HepG2 (cell line): ENCODE data around the gene CPVL. TPM values are rescaled to one million over a fixed set of nuclear protein-coding genes. Genes with fewer than 3 reads are reported as not detected.

Experiments
- GABPA ChIP-seq, 2 experiments: IDR thresholded peaks; 2 replicates each; pipeline ENCODE4 v1.6.1; 2011 to 2016; ENCODE audit warnings: low read depth in 2 of 2, low read length in 1 of 2, missing biosample characterization in 1 of 2, missing genetic modification characterization in 1 of 2
- NR2F1 ChIP-seq, 2 experiments: fragments of 450-650 bp in 1 of 2; formaldehyde crosslinking in 1 of 2; IDR thresholded peaks; 2 replicates each; pipeline versions ENCODE4 v1.5.0 to v1.6.1; 2016 to 2020; ENCODE audit warnings: mild to moderate bottlenecking in 1 of 2, missing compliant biosample characterization in 1 of 2, missing genetic modification reagents in 1 of 2, moderate library complexity in 1 of 2
- ONECUT2 ChIP-seq: sonication (generic); formaldehyde crosslinking; IDR thresholded peaks from 2 replicates; pipeline ENCODE4 v1.4.0; 2020; ENCODE audit warnings: missing genetic modification reagents
- RAD21 ChIP-seq: fragments of 450-650 bp; formaldehyde crosslinking; IDR thresholded peaks from 2 replicates; pipeline ENCODE4 v1.5.0; 2020; ENCODE audit warnings: mild to moderate bottlenecking
- TBX3 ChIP-seq: fragments of 450-650 bp; IDR thresholded peaks from 2 replicates; pipeline ENCODE4 v1.6.1; 2017; ENCODE audit warnings: antibody characterized with exemption, mild to moderate bottlenecking, inconsistent platforms, borderline replicate concordance
- YY1 ChIP-seq: IDR thresholded peaks from 2 replicates; pipeline ENCODE4 v1.6.1; 2011; ENCODE audit warnings: low read length, low read depth, moderate library complexity, mild to moderate bottlenecking; ENCODE audit not compliant: insufficient read depth, insufficient replicate concordance
- ZBTB25 ChIP-seq: IDR thresholded peaks from 2 replicates; pipeline ENCODE4 v1.6.1; 2018; ENCODE audit warnings: missing genetic modification reagents
- ZHX1 ChIP-seq: sonication (generic); formaldehyde crosslinking; IDR thresholded peaks from 2 replicates; pipeline ENCODE4 v1.8.1; 2022; ENCODE audit warnings: low read depth, mild to moderate bottlenecking, missing genetic modification reagents
- ZNF317 ChIP-seq: sonication (generic); formaldehyde crosslinking; IDR thresholded peaks from 2 replicates; pipeline ENCODE4 v1.5.0; 2020; ENCODE audit warnings: mild to moderate bottlenecking, missing genetic modification reagents
- ZNF414 ChIP-seq: sonication (generic); formaldehyde crosslinking; IDR thresholded peaks from 2 replicates; pipeline ENCODE4 v1.5.0; 2020; ENCODE audit warnings: missing genetic modification reagents
- ZNF891 ChIP-seq: sonication (generic); formaldehyde crosslinking; IDR thresholded peaks from 2 replicates; pipeline ENCODE4 v1.5.0; 2020; ENCODE audit warnings: mild to moderate bottlenecking, missing genetic modification reagents
- polyA plus RNA-seq, 8 experiments: library from polyadenylated mRNA; depleted of rRNA in 3 of 8; stranded (reverse) in 7 of 8; unstranded in 1 of 8; fragments of >200 nt; fragmentation: Illumina TruSeq in 4 of 8; extraction: Trizol in 4 of 8; gene quantifications; 2 replicates each; pipeline versions ENCODE4 v1.2.1 to v1.2.3, GENCODE V29; 2011 to 2016; ENCODE audit warnings: low read depth in 4 of 8, missing spikeins in 1 of 8, mixed read lengths in 1 of 8; ENCODE audit not compliant: insufficient read depth in 1 of 8
- total RNA-seq, 5 experiments: library from RNA; depleted of rRNA; stranded (reverse); fragments of >200 nt; fragmentation: Illumina TruSeq; extraction: Trizol; gene quantifications; 2 replicates each; pipeline ENCODE4 v1.2.3, GENCODE V29; 2016; ENCODE audit warnings: low read depth in 1 of 5
- TF ChIP-seq, protein P1 (sequence below): sonication (generic); formaldehyde crosslinking; IDR thresholded peaks from 2 replicates; pipeline ENCODE4 v1.4.0; 2020; ENCODE audit warnings: missing genetic modification reagents, low read depth, mild to moderate bottlenecking, borderline replicate concordance
- TF ChIP-seq, protein P2 (sequence below): sonication (generic); formaldehyde crosslinking; IDR thresholded peaks from 2 replicates; pipeline ENCODE4 v1.5.0; 2020; ENCODE audit warnings: missing genetic modification reagents, mild to moderate bottlenecking, borderline replicate concordance
- TF ChIP-seq, protein P3 (sequence below): sonication (generic); formaldehyde crosslinking; IDR thresholded peaks from 2 replicates; pipeline ENCODE4 v1.5.0; 2020; ENCODE audit warnings: missing genetic modification reagents

The CPVL gene
- total and polyA plus RNA-seq, 2 of the 13 experiments (the other 11 are each of a cell fraction or from before 2014, with no cell fraction given): 59.2 to 294 TPM

DNA sequence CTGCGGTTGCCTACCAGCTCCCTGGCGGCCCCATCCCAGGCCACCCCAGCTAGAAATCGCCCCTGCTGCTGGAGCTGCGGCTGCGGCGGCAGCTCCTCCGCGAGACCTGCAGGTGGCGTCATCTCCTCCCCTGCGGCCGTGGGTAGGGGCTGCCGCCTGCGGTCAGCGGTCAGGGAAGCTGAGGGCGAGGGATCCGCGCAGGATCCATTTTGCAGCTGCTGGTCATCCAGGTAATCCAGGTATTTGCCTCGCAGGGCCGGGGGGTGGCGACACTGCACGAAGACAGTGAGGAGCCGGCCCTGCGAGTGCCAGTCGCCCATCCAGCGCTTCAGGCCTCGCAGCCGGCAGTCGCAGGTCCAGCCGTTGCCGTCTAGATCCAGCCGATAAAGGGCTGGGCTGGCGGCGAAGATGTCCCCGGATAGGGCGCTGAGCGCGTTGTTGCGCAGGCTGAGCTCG is 189.7 kb downstream of the CPVL start (continued):
- TF ChIP-seq NR2F1 (CRISPR knock-in tag; IDR thresholded peaks at IDR 0.05): no peak
- TF ChIP-seq, protein P1, sequence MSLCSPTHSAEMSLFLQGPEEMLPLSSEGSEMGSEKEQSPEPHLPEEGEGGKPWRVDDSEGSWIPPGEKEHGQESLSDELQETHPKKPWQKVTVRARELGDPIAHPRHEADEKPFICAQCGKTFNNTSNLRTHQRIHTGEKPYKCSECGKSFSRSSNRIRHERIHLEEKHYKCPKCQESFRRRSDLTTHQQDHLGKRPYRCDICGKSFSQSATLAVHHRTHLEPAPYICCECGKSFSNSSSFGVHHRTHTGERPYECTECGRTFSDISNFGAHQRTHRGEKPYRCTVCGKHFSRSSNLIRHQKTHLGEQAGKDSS (CRISPR knock-in tag): no peak
- TF ChIP-seq ZNF414: no peak
- TF ChIP-seq GABPA (IDR thresholded peaks at IDR 0.05; ENCODE audit: low read depth, low read length): no peak
- TF ChIP-seq GABPA (CRISPR knock-in tag; IDR thresholded peaks at IDR 0.05; ENCODE audit: low read depth): no peak
- TF ChIP-seq TBX3: no peak
- TF ChIP-seq ZNF891 (CRISPR knock-in tag): no peak
- TF ChIP-seq ZNF317: no peak
- TF ChIP-seq YY1: peak; percentile 72
- TF ChIP-seq, protein P2, sequence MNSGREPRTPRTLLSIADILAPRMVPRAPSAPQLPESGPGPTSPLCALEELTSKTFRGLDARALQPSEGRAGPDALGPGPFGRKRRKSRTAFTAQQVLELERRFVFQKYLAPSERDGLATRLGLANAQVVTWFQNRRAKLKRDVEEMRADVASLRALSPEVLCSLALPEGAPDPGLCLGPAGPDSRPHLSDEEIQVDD (CRISPR knock-in tag): no peak
- TF ChIP-seq, protein P3, sequence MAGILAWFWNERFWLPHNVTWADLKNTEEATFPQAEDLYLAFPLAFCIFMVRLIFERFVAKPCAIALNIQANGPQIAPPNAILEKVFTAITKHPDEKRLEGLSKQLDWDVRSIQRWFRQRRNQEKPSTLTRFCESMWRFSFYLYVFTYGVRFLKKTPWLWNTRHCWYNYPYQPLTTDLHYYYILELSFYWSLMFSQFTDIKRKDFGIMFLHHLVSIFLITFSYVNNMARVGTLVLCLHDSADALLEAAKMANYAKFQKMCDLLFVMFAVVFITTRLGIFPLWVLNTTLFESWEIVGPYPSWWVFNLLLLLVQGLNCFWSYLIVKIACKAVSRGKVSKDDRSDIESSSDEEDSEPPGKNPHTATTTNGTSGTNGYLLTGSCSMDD (CRISPR knock-in tag): no peak
- no peak for TF ChIP-seq ZBTB25
- no peak for TF ChIP-seq ONECUT2 (CRISPR knock-in tag)
- TF ChIP-seq ZHX1 (CRISPR knock-in tag): peak; percentile 71; the same call in 1 of the 2 replicates
- TF ChIP-seq RAD21 (CRISPR knock-in tag): peak; percentile 66
- TF ChIP-seq, all 625 proteins: peak for 36
